Activated CD8-positive, alpha-beta memory T cell treated with anti-CD3 and anti-CD28 coated beads, Interleukin-2, amount 50 U/mL, for 48 hours (primary cell): Measurements from ENCODE around the gene MUSK.
"Not testable (repeated sequence)": the region's sequence is repeated elsewhere in the genome, so short reads cannot be mapped to it uniquely, and the experiment has no call there.

Experiments used
- DNase-seq: peaks from one replicate; pipeline ENCODE4 v3.0.0-alpha.2; 2020

Gene MUSK

GRCh38 chr9:110820381-110820780, 151.8 kb downstream of the MUSK start:
- DNase-seq: no peak

DNA sequence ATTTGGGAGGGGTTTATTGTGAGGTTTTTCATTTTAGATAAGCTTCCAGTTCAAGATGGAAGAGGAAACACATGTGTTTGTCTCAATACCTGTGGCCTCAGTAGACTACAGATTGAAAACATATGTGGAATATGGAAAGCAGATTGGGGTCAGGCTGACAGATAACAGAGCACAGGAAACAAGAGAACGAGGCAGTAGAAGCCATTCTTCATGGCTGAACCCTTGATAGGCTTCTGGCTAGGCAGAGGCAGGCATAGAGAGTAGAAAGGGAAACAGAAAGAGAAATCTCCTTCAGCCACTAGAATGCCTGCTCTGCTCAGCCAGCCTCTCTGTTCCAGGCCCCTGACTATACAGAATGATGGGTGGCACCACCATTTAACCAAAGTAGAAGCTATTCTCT, 152.5 kb downstream of the MUSK start:
- no peak for DNase-seq

GRCh38 chr9:110825129-110825528, 156.5 kb downstream of the MUSK start:
- not testable (repeated sequence) for DNase-seq

DNA sequence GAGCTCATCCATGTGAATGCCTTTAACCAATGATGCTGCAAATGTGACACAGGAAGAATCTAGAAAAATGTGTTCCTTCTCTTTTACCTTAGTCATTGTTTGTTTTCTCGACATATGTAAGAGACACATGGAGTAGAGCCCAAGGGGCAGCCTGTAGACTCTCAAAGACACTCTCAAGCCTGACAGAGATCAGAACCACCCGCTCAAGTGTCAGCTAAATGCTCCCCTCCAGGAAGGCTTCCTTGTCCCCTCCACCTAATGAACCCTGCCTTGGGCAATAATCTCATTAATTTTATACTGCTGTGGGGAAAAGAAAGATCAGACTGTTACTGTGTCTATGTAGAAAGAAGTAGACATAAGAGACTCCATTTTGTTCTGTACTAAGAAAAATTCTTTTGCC, 157.4 kb downstream of the MUSK start:
- no peak for DNase-seq

DNA sequence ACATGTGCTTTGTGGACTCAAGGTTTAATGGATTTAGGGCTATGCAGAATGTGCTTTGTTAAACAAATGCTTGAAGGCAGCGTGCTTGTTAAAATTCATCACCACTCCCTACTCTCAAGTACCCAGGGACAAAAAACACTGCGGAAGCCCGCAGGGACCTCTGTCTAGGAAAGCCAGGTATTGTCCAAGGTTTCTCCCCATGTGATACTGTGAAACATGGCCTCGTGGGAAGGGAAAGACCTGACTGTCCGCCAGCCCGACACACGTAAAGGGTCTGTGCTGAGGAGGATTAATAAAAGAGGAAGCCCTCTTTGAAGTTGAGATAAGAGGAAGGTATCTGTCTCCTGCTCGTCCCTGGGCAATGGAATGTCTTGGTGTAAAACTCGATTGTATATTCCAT, 157.8 kb downstream of the MUSK start:
- DNase-seq: not testable (repeated sequence)

GRCh38 chr9:110828264-110828663, 159.7 kb downstream of the MUSK start:
- DNase-seq: no peak

DNA sequence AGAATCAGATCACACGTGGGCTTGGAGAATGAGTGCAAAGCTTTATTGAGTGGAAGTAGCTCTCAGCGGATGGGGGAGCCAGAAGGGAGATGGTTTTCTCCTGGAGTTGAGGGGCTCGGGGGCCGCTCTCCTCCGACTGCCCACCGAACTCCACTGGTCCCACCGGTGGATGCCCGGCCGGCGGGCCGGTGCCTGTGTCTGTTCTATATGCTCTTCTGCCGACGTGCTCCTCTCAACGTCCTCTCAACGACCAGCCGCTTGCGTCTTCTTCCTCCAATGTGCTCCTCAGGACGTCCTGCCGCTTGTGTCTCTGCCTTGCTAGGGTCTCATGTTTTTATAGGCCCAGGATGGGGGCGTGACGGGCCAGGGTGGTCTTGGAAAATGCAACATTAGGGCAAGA, 161.9 kb downstream of the MUSK start:
- DNase-seq: no peak

DNA sequence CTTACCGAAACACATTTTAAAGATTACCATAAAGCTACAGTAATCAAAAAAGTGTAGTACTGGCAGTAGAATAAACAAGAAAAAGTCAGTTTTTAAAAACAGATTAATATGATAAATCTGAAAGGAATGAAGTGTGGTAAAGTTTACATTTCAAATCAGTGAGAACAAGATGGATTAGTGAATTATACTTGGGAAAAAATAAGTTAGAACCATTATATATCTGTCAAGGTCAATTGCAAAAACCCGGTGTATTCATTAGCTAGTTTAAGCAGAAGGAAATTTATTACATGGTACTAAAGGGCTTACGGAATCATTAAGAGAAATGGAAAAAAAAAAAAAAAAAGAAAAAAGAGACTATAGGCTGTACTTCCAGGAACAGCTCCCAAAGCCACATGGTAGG, 164.3 kb downstream of the MUSK start:
- no peak for DNase-seq

DNA sequence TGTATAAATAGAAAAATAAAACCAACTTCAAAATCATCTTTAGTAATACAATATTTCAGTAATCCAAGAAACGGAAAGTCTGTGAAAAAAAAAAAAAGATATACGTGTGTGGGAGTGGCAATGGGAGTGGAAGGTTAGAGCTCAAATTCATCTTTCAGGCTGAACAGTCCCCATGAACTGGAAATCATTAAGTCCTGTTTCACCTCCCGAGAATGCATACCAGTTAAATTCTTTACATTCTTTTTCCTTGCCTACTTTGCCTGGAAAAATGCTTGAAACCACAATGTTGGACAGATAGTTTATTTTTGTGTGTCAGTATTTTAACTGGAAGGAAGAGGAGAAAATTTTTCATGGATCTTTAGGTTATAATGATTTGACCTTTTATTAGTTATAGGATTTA, 166.8 kb downstream of the MUSK start:
- no peak for DNase-seq

DNA sequence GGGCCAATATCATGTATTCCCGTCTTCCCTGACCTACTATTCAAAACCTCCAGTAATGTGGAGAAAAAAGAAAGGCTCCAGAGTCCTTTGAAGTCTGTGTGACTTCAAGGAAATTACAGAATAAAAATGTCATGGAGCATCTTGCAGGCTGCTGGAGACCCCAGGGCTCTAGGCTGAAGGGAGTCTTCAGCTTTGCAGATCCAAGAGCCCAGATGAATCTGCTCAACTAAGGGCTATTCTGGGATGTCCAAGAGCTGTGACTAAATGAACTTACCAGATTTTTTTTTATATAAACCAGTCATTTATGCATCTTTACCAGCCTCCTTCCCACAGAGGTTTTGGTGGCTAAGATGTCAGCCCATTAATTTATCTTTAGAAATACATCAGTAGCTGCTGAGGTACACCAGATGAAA, 167.3 kb downstream of the MUSK start:
- DNase-seq: no peak

DNA sequence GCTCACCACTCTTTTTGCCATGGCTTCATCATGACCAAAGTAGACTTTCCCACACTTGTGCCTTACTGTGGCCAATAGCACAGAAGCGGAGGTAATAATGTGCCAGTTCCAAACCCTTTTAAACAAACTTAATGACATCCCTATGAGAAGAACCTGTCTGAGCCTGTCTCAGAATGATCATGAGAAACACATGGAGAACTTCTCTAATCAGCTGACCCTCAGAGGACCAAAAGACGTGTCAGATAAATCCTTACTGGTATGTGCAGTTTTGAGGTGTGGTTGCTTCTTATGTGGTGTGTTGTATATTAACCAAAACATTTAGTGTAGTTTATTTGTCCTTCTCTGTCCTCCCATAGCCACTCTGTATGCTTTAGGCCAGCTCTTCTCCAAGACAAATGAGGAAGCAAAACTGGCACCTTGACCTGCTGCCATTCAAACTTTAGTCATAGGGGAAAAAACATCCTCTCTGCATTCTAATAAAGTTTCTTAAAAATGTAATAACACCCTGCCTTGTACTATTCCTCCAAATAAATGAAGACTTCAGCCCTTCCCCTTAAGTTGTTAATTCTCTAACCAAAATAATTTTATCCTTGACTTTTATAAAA, 168.9 kb downstream of the MUSK start:
- no peak for DNase-seq

GRCh38 chr9:110842169-110842568, 173.6 kb downstream of the MUSK start:
- no peak for DNase-seq

DNA sequence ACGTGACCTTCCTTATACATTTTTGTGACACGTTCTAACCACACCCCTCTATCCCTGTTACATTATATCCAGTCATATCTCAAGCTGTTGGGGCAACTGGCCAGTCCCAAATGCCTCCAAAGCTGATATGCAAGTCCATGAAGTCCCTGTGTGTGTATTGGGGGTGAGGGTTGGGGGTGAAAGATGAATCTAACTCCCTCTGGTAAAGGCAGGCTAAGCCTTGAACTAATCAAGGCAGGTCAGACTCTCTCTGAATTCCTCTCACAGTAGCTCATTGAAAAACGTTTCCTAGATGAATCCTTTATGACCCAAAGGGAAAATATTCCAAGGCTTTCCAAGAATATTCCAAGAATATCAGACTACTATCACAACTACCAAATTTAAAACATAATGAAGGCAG, 174.4 kb downstream of the MUSK start:
- DNase-seq: no peak

- no peak for DNase-seq
These were observed 175.5 kb downstream of the MUSK start for GRCh38 chr9:110844121-110844520.

- no peak for DNase-seq
These were observed 177.6 kb downstream of the MUSK start for GRCh38 chr9:110846215-110846614.

GRCh38 chr9:110847671-110848070, 179.1 kb downstream of the MUSK start:
- no peak for DNase-seq

DNA sequence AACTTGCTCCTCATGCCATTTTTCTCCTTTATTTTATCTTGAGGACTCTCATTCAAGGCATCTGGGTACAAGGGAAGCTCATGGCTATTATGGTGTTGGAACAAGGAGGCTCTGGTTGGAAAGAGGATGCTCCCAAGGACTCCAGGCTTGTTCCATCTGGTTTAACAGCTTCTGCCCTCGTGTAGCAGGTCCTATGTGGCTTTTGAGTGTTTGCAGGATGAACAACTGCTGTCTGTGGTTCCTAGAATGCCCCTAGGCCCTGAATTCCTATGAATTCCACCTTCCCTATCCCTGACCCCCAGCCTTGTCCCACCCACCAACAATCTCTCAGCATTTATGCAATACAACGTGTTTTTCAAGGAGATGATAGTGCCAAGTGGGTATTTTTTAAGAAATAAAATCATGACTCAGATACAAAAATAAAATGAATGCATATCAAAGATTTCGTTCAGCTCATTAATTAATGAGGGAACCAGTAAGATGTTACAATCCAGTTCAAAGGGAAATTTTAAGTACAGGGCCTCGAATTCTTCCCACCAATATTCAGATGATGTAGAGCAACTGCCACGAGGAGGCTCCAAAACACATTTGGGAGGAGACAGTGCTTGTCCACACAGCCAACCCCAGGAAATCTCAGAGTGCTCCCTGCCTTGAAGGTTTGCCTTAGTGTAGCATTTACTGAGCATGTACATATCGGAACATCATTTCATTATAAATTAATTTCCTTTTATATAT, 182.0 kb downstream of the MUSK start:
- no peak for DNase-seq
